Tibial nerve (tissue), 4 donors: ENCODE measurements around the gene UBE2C. TPM values are rescaled to one million over a fixed set of nuclear protein-coding genes. Genes with fewer than 3 reads are reported as not detected.
"Not testable (repeated sequence)": the region's sequence is repeated elsewhere in the genome, so short reads cannot be mapped to it uniquely, and the experiment has no call there.

Experiments
- DNase-seq, 2 donors: peaks; one replicate each; pipeline ENCODE4 v3.0.0-alpha.2; 2019; ENCODE audit warnings: low spot score in 2 of 2
- H3K27ac ChIP-seq, 4 donors: fragments of 200-600 bp; sonication (generic) in 3 of 4; one replicate each; pipeline ENCODE4 v1.5.1; 2017 to 2019; ENCODE audit warnings: mild to moderate bottlenecking in 1 of 4
- H3K27me3 ChIP-seq, 2 donors: fragments of 200-600 bp; sonication (generic) in 1 of 2; one replicate each; pipeline versions ENCODE4 v1.5.1 to v1.6.0; 2017 to 2019
- H3K36me3 ChIP-seq, 3 donors: fragments of 200-600 bp; sonication (generic); one replicate each; pipeline ENCODE4 v1.5.1; 2018 to 2019
- H3K4me1 ChIP-seq, 4 donors: fragments of 200-600 bp; sonication (generic) in 3 of 4; one replicate each; pipeline ENCODE4 v1.5.1; 2017 to 2019
- H3K4me3 ChIP-seq, 4 donors: fragments of 200-600 bp; sonication (generic) in 3 of 4; one replicate each; pipeline ENCODE4 v1.5.1; 2017 to 2019; ENCODE audit warnings: mild to moderate bottlenecking in 1 of 4, moderate library complexity in 1 of 4
- H3K9me3 ChIP-seq, 4 donors: fragments of 200-600 bp; sonication (generic) in 3 of 4; one replicate each; pipeline ENCODE4 v1.5.1; 2017 to 2019
- EP300 ChIP-seq, 2 donors: sonication (generic); formaldehyde crosslinking; IDR thresholded peaks; one replicate each; pipeline ENCODE4 v1.6.1; 2017; ENCODE audit warnings: antibody characterized with exemption in 2 of 2, mild to moderate bottlenecking in 1 of 2
- POLR2A ChIP-seq, 2 donors: fragments of 450-650 bp; IDR thresholded peaks; one replicate each; pipeline ENCODE4 v1.6.1; 2017; ENCODE audit warnings: antibody characterized with exemption in 2 of 2, mild to moderate bottlenecking in 2 of 2, moderate library complexity in 2 of 2
- WGBS, 2 donors: methylation state at CpG; one replicate each; pipeline ENCODE4 v1.1.5; 2018; 5-methylcytosine and 5-hydroxymethylcytosine counted together
- total RNA-seq, 4 donors: library from RNA; depleted of rRNA; stranded (reverse); fragments of >200 nt; gene quantifications; one replicate each; pipeline ENCODE4 v1.1.0, GENCODE V29; 2016
- TF ChIP-seq, protein P1 (sequence below), 5 experiments: fragments of 200-600 bp in 3 of 5; fragments of 450-650 bp in 2 of 5; sonication (generic) in 3 of 5; IDR thresholded peaks; one replicate each; pipeline ENCODE4 v1.5.1; 2016 to 2019; ENCODE audit warnings: antibody characterized with exemption in 5 of 5, mild to moderate bottlenecking in 3 of 5, moderate library complexity in 2 of 5

The UBE2C gene
- total RNA-seq: 1 to 10 TPM in 2 of 4 donors, under 1 TPM in 1, not detected in 1; 0.78 to 6.9 (median 1.5) TPM

DNA sequence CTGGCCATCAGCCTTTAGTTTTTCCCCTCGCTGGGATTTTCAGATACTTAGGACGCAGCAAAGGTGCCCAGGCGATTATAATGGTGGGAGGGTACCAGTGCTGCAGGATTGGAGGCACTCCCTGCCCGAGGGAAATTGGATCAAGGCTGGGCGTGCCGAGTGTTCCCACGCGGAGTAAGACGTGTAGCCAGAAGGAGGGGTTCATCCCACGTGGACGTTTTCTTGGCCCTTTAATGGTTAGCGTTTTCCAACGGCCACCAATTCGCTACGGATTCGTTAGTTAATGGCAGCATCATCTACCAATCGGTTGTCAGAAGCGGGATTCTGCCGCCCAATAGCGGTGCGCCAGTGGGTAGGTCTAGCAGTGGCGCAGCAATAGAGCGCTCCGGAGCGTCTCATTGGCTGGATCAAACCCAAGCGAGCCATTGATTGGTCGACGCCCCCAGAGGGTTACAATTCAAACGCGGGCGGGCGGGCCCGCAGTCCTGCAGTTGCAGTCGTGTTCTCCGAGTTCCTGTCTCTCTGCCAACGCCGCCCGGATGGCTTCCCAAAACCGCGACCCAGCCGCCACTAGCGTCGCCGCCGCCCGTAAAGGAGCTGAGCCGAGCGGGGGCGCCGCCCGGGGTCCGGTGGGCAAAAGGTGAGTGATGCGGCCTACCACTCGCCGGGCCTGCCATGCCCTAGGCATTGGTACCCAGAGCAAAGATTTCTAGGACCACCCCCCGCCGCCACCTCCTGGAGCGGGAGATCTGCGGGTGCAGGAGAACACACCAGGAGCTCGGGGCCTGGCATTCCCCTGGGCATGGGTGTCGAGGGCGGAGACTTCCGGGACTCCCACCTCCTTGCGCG is at the start of gene UBE2C:
Gene UBE2C, plus strand, starts transcription at position 488 of the 849 bp plus-strand sequence. Its CDS starts 52 bp downstream, at position 540.
- 1% methylated on average over 45 to 64 of the region's 65 CpGs for WGBS, 2 donors
- DNase-seq: peak; percentile 95 to 98

DNA sequence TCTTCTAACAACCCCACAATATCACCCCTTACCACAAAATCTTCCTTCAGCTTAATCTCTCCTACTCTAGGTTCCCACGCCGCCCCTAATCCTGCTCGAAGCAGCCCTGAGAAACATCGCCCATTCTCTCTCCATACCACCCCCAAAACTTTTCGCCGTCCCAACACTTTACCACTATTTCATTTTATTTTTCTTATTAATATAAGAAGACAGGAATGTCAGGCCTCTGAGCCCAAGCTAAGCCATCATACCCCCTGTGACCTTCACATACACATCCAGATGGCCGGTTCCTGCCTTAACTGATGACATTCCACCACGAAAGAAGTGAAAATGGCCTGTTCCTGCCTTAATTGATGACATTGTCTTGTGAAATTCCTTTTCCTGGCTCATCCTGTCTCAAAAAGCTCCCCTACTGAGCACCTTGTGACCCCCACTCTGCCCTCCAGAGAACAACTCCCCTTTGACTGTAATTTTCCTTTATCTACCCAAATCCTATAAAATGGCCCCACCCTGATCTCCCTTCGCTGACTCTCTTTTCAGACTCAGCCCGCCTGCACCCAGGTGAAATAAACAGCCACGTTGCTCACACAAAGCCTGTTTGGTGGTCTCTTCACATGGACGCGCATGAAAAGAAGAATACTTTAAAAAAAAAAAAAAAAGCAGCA is 47.7 kb upstream of the UBE2C start:
- not testable (repeated sequence) for DNase-seq, H3K4me3 ChIP-seq, H3K9me3 ChIP-seq, H3K27me3 ChIP-seq, H3K27ac ChIP-seq, H3K4me1 ChIP-seq, H3K36me3 ChIP-seq
- 80 to 83% methylated on average over 13 of the region's 13 CpGs for WGBS, 2 donors

More for the DNA sequence above, at the start of gene UBE2C:
- Histone ChIP-seq H3K27ac (peak within 1 kb of the TSS in 2 of 4 donors; percentile 58 to 67), H3K9me3 (no peaks in the 10 kb centered on the region), H3K4me3 (peak within 1 kb of the TSS; percentile 31 to 71 (median 59)), H3K27me3 (no peaks in the 10 kb centered on the region), H3K36me3 (peaks cover 0 to 42% (median 16%) of the 10 kb centered on the region in 3 donors), H3K4me1 (peaks cover 0 to 22% (median 6%) of the 10 kb centered on the region in 4 donors)
- TF ChIP-seq, protein P1, sequence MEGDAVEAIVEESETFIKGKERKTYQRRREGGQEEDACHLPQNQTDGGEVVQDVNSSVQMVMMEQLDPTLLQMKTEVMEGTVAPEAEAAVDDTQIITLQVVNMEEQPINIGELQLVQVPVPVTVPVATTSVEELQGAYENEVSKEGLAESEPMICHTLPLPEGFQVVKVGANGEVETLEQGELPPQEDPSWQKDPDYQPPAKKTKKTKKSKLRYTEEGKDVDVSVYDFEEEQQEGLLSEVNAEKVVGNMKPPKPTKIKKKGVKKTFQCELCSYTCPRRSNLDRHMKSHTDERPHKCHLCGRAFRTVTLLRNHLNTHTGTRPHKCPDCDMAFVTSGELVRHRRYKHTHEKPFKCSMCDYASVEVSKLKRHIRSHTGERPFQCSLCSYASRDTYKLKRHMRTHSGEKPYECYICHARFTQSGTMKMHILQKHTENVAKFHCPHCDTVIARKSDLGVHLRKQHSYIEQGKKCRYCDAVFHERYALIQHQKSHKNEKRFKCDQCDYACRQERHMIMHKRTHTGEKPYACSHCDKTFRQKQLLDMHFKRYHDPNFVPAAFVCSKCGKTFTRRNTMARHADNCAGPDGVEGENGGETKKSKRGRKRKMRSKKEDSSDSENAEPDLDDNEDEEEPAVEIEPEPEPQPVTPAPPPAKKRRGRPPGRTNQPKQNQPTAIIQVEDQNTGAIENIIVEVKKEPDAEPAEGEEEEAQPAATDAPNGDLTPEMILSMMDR (IDR thresholded peaks at IDR 0.05): peak in 2 of 5 experiments; percentile 0 to 45
- peak in 1 of 2 donors; percentile 65 for TF ChIP-seq EP300 (IDR thresholded peaks at IDR 0.05)
- TF ChIP-seq POLR2A (IDR thresholded peaks at IDR 0.05): peak in 1 of 2 donors; percentile 18

DNA sequence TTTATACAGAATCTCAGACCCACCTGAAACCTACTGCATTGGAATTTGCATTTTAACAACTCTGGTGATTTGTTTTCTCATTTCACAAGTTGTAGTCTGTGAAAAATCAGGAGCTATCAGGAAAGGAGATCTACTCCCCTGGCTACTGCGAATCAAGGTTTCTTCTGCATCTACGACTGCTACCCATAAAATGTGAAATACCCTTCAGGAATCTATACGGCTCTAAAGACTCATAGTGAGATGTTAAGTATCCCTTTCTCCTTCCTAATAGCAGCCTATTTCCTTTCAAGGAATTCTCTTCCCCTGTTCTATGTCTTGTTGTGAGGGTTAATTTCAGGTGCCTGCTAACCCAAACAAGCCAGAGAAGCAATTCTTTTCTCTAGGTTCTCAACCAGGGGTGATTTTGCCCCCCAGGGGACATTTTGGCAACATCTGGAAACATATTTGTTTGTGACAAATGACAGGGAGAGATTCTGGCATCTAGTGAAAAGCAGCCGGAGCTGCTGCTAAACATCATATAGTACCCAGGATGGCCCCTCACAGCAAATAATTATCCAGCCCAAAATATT is 47.1 kb upstream of the UBE2C start:
- H3K27ac ChIP-seq: no peak overlapping the region
- no peak for DNase-seq
- H3K27me3 ChIP-seq: no peaks in the 10 kb centered on the region
- H3K4me3 ChIP-seq: no peak overlapping the region
- TF ChIP-seq POLR2A (IDR thresholded peaks at IDR 0.05): no peak
- TF ChIP-seq EP300 (IDR thresholded peaks at IDR 0.05): no peak
- TF ChIP-seq, protein P1 (IDR thresholded peaks at IDR 0.05): no peak
- 58 to 62% methylated on average over 4 of the region's 4 CpGs for WGBS, 2 donors
- H3K36me3 ChIP-seq: no peaks in the 10 kb centered on the region
- H3K9me3 ChIP-seq: no peaks in the 10 kb centered on the region
- no peaks in the 10 kb centered on the region for H3K4me1 ChIP-seq

DNA sequence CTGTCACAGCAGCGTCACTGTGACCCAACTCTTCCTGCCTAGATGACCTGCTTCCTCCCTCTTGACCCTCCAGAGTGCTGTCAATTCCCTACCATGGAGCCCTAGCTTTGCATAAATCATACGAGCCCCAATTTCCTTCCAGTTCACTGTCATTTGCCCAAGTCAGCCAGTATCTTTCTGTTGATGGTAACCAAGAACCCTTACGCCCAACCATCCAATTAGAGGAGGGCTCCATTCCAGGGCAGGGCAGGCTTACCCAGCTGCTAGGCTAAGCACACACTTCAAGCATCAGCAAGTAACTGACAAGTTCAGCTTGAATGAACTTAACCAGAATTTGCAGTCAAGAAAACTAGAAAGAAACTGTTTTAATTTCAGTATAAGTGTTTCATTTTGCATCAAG is 46.5 kb upstream of the UBE2C start:
- no peaks in the 10 kb centered on the region for H3K9me3 ChIP-seq
- H3K4me3 ChIP-seq: no peak overlapping the region
- TF ChIP-seq POLR2A (IDR thresholded peaks at IDR 0.05): no peak
- TF ChIP-seq EP300 (IDR thresholded peaks at IDR 0.05): no peak
- TF ChIP-seq, protein P1 (IDR thresholded peaks at IDR 0.05): no peak
- 62 to 67% methylated on average over 3 of the region's 3 CpGs for WGBS, 2 donors
- no peaks in the 10 kb centered on the region for H3K27me3 ChIP-seq
- H3K36me3 ChIP-seq: no peaks in the 10 kb centered on the region
- peaks cover 0 to 3% (median under 1%) of the 10 kb centered on the region in 4 donors for H3K4me1 ChIP-seq
- DNase-seq: no peak
- no peak overlapping the region for H3K27ac ChIP-seq

DNA sequence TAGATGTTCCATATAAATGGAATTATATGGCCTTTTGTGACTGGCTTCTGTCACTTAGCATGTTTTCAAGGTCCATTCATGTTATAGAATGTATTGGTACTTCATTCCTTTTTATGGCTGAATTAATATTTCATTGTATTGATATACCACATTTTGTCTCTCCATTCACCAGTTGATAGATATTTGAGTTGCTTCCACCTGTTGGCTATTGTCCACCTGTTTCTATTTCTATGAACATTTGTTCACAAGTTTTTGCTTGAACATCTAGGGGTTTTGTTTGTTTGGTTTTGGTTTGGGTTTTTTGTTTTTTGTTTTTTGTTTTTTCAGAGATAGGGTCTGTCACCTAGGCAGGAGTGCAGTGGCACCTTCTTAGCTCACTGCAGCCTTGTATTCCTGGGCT is 44.0 kb upstream of the UBE2C start:
- no peak overlapping the region for H3K27ac ChIP-seq
- H3K4me3 ChIP-seq: no peak overlapping the region
- no peak for DNase-seq
- no peak for TF ChIP-seq POLR2A (IDR thresholded peaks at IDR 0.05)
- no peak for TF ChIP-seq EP300 (IDR thresholded peaks at IDR 0.05)
- TF ChIP-seq, protein P1 (IDR thresholded peaks at IDR 0.05): no peak
- no peaks in the 10 kb centered on the region for H3K36me3 ChIP-seq
- peaks cover 0 to 14% (median 9%) of the 10 kb centered on the region in 4 donors for H3K4me1 ChIP-seq
- no peaks in the 10 kb centered on the region for H3K27me3 ChIP-seq
- H3K9me3 ChIP-seq: no peaks in the 10 kb centered on the region
